ENCODE data around the gene LAMC1. TPM values are rescaled to one million over a fixed set of nuclear protein-coding genes. Genes with fewer than 3 reads are reported as not detected.
A peak's percentile ranks its signal among the peaks of the same experiment; 100 is the strongest.

Gene LAMC1
- polyA plus RNA-seq, 1 of the 3 experiments (the other 2 are of a cell fraction), result 101 TPM

GRCh38 chr1:183179033-183179432 is 155.8 kb downstream of the LAMC1 start:
- TF ChIP-seq, protein P1, sequence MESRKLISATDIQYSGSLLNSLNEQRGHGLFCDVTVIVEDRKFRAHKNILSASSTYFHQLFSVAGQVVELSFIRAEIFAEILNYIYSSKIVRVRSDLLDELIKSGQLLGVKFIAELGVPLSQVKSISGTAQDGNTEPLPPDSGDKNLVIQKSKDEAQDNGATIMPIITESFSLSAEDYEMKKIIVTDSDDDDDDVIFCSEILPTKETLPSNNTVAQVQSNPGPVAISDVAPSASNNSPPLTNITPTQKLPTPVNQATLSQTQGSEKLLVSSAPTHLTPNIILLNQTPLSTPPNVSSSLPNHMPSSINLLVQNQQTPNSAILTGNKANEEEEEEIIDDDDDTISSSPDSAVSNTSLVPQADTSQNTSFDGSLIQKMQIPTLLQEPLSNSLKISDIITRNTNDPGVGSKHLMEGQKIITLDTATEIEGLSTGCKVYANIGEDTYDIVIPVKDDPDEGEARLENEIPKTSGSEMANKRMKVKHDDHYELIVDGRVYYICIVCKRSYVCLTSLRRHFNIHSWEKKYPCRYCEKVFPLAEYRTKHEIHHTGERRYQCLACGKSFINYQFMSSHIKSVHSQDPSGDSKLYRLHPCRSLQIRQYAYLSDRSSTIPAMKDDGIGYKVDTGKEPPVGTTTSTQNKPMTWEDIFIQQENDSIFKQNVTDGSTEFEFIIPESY (IDR thresholded peaks at IDR 0.05; ENCODE audit: borderline replicate concordance, low read depth), result no peak
- TF ChIP-seq, protein P2, sequence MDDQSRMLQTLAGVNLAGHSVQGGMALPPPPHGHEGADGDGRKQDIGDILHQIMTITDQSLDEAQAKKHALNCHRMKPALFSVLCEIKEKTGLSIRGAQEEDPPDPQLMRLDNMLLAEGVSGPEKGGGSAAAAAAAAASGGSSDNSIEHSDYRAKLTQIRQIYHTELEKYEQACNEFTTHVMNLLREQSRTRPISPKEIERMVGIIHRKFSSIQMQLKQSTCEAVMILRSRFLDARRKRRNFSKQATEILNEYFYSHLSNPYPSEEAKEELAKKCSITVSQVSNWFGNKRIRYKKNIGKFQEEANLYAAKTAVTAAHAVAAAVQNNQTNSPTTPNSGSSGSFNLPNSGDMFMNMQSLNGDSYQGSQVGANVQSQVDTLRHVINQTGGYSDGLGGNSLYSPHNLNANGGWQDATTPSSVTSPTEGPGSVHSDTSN (IDR thresholded peaks at IDR 0.05), result no peak
- 92% methylated on average over 2 of the region's 2 CpGs for WGBS (ENCODE audit: low lambda C conversion rate)

GRCh38 chr1:183180218-183180617 is 157.0 kb downstream of the LAMC1 start:
- Histone ChIP-seq H3K4me2 (peak overlapping the region; percentile 31), H3K4me3 (ENCODE audit: low read depth in 2 of 2, low read length in 1 of 2) (no peak overlapping the region)
- POLR2A ChIA-PET, result no interaction called here
- no peak for TF ChIP-seq ELF1 (IDR thresholded peaks at IDR 0.05)
- TF ChIP-seq NRF1 (IDR thresholded peaks at IDR 0.05; ENCODE audit: low read depth, low read length), result no peak
- no peak for TF ChIP-seq MEF2A (IDR thresholded peaks at IDR 0.05; ENCODE audit: borderline replicate concordance, low read depth)
- peak; percentile 44; the same call in 1 of the 2 replicates for TF ChIP-seq YY1 (IDR thresholded peaks at IDR 0.05; ENCODE audit: low read depth)
- TF ChIP-seq, protein P3, sequence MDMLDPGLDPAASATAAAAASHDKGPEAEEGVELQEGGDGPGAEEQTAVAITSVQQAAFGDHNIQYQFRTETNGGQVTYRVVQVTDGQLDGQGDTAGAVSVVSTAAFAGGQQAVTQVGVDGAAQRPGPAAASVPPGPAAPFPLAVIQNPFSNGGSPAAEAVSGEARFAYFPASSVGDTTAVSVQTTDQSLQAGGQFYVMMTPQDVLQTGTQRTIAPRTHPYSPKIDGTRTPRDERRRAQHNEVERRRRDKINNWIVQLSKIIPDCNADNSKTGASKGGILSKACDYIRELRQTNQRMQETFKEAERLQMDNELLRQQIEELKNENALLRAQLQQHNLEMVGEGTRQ (IDR thresholded peaks at IDR 0.05; ENCODE audit: borderline replicate concordance, low read depth, low read length), result no peak
- peak; percentile 40; the same call in 1 of the 2 replicates for TF ChIP-seq TCF12 (IDR thresholded peaks at IDR 0.05)
- TF ChIP-seq MAX (IDR thresholded peaks at IDR 0.05; ENCODE audit: low read depth), result 0 out of 2 replicates have a peak, but pooled peaks have one; percentile 17
- TF ChIP-seq RAD21 (IDR thresholded peaks at IDR 0.05; ENCODE audit: low read length), result no peak
- TF ChIP-seq TEAD4 (IDR thresholded peaks at IDR 0.05; ENCODE audit: borderline replicate concordance, insufficient read depth), result no peak
- TF ChIP-seq, protein P4, sequence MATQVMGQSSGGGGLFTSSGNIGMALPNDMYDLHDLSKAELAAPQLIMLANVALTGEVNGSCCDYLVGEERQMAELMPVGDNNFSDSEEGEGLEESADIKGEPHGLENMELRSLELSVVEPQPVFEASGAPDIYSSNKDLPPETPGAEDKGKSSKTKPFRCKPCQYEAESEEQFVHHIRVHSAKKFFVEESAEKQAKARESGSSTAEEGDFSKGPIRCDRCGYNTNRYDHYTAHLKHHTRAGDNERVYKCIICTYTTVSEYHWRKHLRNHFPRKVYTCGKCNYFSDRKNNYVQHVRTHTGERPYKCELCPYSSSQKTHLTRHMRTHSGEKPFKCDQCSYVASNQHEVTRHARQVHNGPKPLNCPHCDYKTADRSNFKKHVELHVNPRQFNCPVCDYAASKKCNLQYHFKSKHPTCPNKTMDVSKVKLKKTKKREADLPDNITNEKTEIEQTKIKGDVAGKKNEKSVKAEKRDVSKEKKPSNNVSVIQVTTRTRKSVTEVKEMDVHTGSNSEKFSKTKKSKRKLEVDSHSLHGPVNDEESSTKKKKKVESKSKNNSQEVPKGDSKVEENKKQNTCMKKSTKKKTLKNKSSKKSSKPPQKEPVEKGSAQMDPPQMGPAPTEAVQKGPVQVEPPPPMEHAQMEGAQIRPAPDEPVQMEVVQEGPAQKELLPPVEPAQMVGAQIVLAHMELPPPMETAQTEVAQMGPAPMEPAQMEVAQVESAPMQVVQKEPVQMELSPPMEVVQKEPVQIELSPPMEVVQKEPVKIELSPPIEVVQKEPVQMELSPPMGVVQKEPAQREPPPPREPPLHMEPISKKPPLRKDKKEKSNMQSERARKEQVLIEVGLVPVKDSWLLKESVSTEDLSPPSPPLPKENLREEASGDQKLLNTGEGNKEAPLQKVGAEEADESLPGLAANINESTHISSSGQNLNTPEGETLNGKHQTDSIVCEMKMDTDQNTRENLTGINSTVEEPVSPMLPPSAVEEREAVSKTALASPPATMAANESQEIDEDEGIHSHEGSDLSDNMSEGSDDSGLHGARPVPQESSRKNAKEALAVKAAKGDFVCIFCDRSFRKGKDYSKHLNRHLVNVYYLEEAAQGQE (IDR thresholded peaks at IDR 0.05; ENCODE audit: low read depth, low read length), result no peak
- no peak for TF ChIP-seq EP300 (IDR thresholded peaks at IDR 0.05; ENCODE audit: borderline replicate concordance in 1 of 2, low read depth in 1 of 2, low read length in 1 of 2)
- TF ChIP-seq IRF3 (IDR thresholded peaks at IDR 0.05; ENCODE audit: low read depth, low read length), result no peak
- TF ChIP-seq, protein P2 (IDR thresholded peaks at IDR 0.05), result no peak
- TF ChIP-seq, protein P5, sequence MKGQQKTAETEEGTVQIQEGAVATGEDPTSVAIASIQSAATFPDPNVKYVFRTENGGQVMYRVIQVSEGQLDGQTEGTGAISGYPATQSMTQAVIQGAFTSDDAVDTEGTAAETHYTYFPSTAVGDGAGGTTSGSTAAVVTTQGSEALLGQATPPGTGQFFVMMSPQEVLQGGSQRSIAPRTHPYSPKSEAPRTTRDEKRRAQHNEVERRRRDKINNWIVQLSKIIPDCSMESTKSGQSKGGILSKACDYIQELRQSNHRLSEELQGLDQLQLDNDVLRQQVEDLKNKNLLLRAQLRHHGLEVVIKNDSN (IDR thresholded peaks at IDR 0.05; ENCODE audit: borderline replicate concordance, low read depth), result no peak

More at GRCh38 chr1:183179033-183179432, 155.8 kb downstream of the LAMC1 start:
- H3K4me1 ChIP-seq (ENCODE audit: control insufficient read depth in 1 of 2, insufficient read depth in 2 of 2, low read depth in 1 of 2, low read length in 1 of 2), result peaks cover 5 to 11% of the 10 kb centered on the region in 2 experiments; a peak in 3 of 4 replicates
- H3K9ac ChIP-seq, result no peak overlapping the region
- H3K9me2 ChIP-seq, result no peaks in the 10 kb centered on the region
- POLR2A ChIA-PET, result no interaction called here
- H2AFZ ChIP-seq (ENCODE audit: low read depth), result no peak overlapping the region
- H3K36me3 ChIP-seq (replicated peaks in 1 of 2; ENCODE audit: control insufficient read depth in 1 of 2, insufficient read depth in 2 of 2, low read length in 1 of 2), result no peaks in the 10 kb centered on the region
- no peak overlapping the region for H3K4me3 ChIP-seq (ENCODE audit: low read depth in 2 of 2, low read length in 1 of 2)
- H3K79me2 ChIP-seq (ENCODE audit: insufficient read depth), result no peaks in the 10 kb centered on the region
- no peaks in the 10 kb centered on the region for H4K20me1 ChIP-seq (ENCODE audit: insufficient read depth)
- H3F3A ChIP-seq (replicated peaks; ENCODE audit: insufficient read depth), result no peaks in the 10 kb centered on the region
- H3K4me2 ChIP-seq, result no peak overlapping the region
- no peak for DNase-seq
- no peaks in the 10 kb centered on the region for H3K9me3 ChIP-seq
- CTCF ChIA-PET, result no interaction called here
- no peaks in the 10 kb centered on the region for H3K27me3 ChIP-seq (ENCODE audit: insufficient read depth)
- H3K27ac ChIP-seq (ENCODE audit: low read depth in 2 of 2, low read length in 1 of 2), result no peak overlapping the region

More at GRCh38 chr1:183180218-183180617, 157.0 kb downstream of the LAMC1 start:
- H3K27ac ChIP-seq (ENCODE audit: low read depth in 2 of 2, low read length in 1 of 2), result peak overlapping the region; percentile 73 to 79; a peak in 3 of 4 replicates
- H3K9me3 ChIP-seq, result no peaks in the 10 kb centered on the region
- WGBS (ENCODE audit: low lambda C conversion rate), result 0% methylated on average over 3 of the region's 3 CpGs
- H3K9me2 ChIP-seq, result no peaks in the 10 kb centered on the region
- no peaks in the 10 kb centered on the region for H3F3A ChIP-seq (replicated peaks; ENCODE audit: insufficient read depth)
- CTCF ChIA-PET, result interaction anchor here (1.2 kb wide), 1 partner anchor 13 kb away, joined by 4 read pairs; no protein-coding TSS in a partner anchor
- peak; percentile 54 for DNase-seq
- peak overlapping the region; percentile 75; the same call in 1 of the 2 replicates for H2AFZ ChIP-seq (ENCODE audit: low read depth)
- no peaks in the 10 kb centered on the region for H3K79me2 ChIP-seq (ENCODE audit: insufficient read depth)
- no peaks in the 10 kb centered on the region for H3K27me3 ChIP-seq (ENCODE audit: insufficient read depth)
- H3K36me3 ChIP-seq (replicated peaks in 1 of 2; ENCODE audit: control insufficient read depth in 1 of 2, insufficient read depth in 2 of 2, low read length in 1 of 2), result no peaks in the 10 kb centered on the region
- H4K20me1 ChIP-seq (ENCODE audit: insufficient read depth), result no peaks in the 10 kb centered on the region
- H3K4me1 ChIP-seq (ENCODE audit: control insufficient read depth in 1 of 2, insufficient read depth in 2 of 2, low read depth in 1 of 2, low read length in 1 of 2), result peaks cover 5 to 11% of the 10 kb centered on the region in 2 experiments; a peak in 3 of 4 replicates
- H3K9ac ChIP-seq, result peak overlapping the region; percentile 3; the same call in 1 of the 2 replicates

Data from SK-N-SH (cell line).